Skeletal muscle satellite cell (primary cell): ENCODE measurements around the gene RIT1. TPM values are rescaled to one million over a fixed set of nuclear protein-coding genes. Genes with fewer than 3 reads are reported as not detected.

Experiments used
- H3K27me3 ChIP-seq: 2 replicates; pipeline ENCODE4 v1.7.0; 2013; ENCODE audit warnings: low read length; ENCODE audit not compliant: control insufficient read depth, insufficient read depth
- H3K36me3 ChIP-seq: 2 replicates; pipeline ENCODE4 v1.7.0; 2013; ENCODE audit warnings: mild to moderate bottlenecking, control low read depth, low read length; ENCODE audit not compliant: insufficient read depth
- H3K4me1 ChIP-seq: 2 replicates; pipeline ENCODE4 v1.7.0; 2013; ENCODE audit warnings: low read length; ENCODE audit not compliant: control insufficient read depth, insufficient read depth
- H3K4me2 ChIP-seq: 2 replicates; pipeline ENCODE4 v1.7.0; 2013; ENCODE audit warnings: mild to moderate bottlenecking, low read length
- H3K4me3 ChIP-seq: 2 replicates; pipeline ENCODE4 v1.7.0; 2013; ENCODE audit warnings: low read length
- H3K9ac ChIP-seq: 2 replicates; pipeline ENCODE4 v1.7.0; 2013; ENCODE audit warnings: mild to moderate bottlenecking, low read depth, low read length, moderate library complexity
- H3K9me3 ChIP-seq: replicated peaks from 2 replicates; pipeline ENCODE4 v1.7.0; 2013; ENCODE audit warnings: mild to moderate bottlenecking, control low read depth, low read length
- total RNA-seq: library from RNA; depleted of rRNA; stranded (reverse); fragments of >200 nt; gene quantifications from 2 replicates; pipeline ENCODE4 v1.2.3, GENCODE V29; 2012; rRNA removed

Gene RIT1, protein sequence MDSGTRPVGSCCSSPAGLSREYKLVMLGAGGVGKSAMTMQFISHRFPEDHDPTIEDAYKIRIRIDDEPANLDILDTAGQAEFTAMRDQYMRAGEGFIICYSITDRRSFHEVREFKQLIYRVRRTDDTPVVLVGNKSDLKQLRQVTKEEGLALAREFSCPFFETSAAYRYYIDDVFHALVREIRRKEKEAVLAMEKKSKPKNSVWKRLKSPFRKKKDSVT
- 18.3 and 19.9 TPM in 2 replicates for total RNA-seq

DNA sequence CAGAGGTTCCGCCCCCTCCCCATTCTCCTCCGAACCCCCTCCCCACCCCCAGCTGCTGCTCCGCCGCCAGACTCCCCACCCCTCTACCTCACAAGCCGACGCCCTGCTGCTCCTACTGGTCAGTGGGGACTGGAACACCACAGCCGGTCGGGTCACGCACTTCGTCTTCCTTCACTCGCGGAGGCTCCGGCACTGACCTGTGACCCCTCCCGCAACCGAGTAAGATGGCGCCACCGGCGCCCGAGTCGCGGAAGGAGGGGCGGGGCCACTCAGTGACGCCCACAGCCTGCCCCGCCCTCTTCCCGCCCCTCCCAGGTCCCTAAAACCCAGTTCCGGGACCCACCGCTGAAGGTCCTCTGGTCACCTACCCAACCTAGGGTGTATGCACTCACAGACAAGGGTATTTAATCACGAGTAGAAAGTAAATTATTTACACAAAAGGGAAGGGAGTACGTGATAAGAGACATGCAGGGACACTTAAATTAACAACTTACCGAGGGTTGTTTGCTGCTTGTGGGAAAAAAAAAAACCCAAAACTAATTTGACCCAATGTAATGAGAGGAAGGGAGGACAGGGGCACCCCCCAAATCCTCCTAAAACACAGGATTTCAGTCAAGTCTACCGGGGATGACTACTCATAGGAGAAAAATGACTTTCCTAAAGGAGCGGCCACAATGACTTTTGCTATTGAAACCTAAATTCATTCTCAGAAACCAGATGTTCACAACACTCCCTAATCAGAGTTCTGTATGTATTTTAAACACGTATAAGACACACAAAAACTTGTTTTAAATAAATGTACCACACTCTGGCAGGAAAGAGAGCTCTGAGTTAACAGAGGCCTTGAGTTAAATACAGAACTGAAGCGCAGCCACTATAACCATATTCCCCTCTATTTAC lies at the start of gene RIT1:
Gene RIT1, minus strand, starts transcription at position 194 of the 900 bp plus-strand sequence. CDS start 588 bp downstream, outside the sequence.
- peaks cover 16% of the 10 kb centered on the region for H3K4me1 ChIP-seq
- peak within 1 kb of the TSS; percentile 89 for H3K9ac ChIP-seq
- no peaks in the 10 kb centered on the region for H3K27me3 ChIP-seq
- H3K4me3 ChIP-seq, result peak within 1 kb of the TSS; percentile 83
- peak within 1 kb of the TSS; percentile 90 for H3K4me2 ChIP-seq
- H3K36me3 ChIP-seq, result peaks cover 66% of the 10 kb centered on the region
- H3K9me3 ChIP-seq, result no peaks in the 10 kb centered on the region

DNA sequence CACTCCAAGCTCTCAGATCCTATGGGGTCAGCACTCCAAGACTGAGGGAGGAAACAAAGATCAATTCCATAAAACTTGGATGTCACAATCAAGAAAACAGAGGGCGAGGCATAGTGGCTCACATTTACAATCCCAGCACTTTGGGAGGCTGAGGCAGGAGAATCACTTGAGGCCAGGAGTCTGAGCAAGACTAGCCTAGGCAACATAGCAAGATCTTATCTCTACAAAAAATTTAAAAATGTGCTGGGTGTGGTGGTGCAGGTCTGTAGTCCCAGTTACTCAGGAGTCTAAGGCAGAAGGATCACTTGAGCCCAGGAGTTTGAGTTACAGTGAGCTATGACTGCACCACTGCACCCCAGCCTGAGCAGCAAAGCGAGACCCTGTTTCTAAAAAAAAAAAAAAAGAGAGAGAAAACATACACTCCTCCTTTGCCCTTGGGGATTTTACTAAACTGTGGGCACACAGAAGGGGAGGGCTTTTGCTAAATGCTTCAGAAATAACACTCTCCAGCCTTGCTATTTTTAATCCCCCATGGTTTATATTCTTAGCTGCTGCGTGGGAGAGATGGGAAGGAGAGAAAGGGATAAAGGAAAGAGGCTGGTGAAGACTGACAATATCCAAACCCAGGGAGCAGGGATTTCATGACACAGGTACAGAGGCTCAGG lies 49.1 kb upstream of the RIT1 start:
- Histone ChIP-seq H3K9me3 (no peaks in the 10 kb centered on the region), H3K4me1 (peaks cover 26% of the 10 kb centered on the region), H3K36me3 (peaks cover 80% of the 10 kb centered on the region), H3K27me3 (no peaks in the 10 kb centered on the region), H3K4me3 (no peak overlapping the region), H3K9ac (peak overlapping the region; percentile 41), H3K4me2 (no peak overlapping the region)

DNA sequence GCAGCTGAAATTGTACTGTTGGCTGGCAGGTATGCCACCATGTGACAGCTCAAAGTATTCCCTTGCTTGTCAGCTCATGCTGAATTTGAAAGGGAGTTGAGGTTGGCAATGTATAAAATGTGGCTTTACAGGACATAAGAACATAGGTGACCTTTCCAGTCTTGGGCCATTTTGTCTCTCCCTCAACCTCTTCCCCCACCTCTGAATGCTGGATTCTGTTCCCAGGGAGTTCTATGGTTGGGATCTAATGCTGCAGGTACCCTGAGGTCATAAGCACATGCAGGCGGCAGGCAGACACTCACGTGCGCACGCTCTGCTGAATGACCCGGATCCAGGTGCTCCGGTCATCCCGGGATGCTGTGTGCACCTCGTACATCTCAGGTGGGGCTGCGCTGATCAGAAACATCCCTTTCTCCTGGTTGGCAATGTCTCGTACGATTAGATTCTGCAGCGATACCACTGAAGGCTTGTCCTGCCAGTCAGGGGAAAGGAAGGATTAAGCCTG lies 46.3 kb upstream of the RIT1 start:
- no peaks in the 10 kb centered on the region for H3K9me3 ChIP-seq
- H3K36me3 ChIP-seq, result peaks cover 85% of the 10 kb centered on the region
- no peak overlapping the region for H3K9ac ChIP-seq
- H3K27me3 ChIP-seq, result no peaks in the 10 kb centered on the region
- H3K4me2 ChIP-seq, result no peak overlapping the region
- H3K4me3 ChIP-seq, result no peak overlapping the region
- H3K4me1 ChIP-seq, result peaks cover 19% of the 10 kb centered on the region

DNA sequence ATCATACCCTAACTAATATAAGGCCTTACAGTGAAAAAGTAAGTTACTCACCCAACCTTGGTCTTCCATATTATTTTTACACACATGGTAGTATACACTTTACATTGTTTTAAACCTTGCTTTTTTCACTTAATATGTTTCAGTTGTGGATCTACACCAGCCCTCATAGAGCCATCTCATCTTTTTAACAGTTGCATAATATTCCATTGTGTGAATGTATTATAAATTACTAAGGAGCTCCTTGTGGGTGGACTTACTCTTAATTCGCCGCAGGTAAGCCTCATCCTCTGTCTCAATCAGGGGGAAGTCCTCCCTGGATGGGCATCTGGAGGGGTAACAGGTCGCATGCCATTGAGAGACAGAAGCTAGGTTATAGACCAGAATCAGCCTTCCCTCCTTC lies 43.5 kb upstream of the RIT1 start:
- Histone ChIP-seq H3K27me3 (no peaks in the 10 kb centered on the region), H3K4me2 (no peak overlapping the region), H3K4me3 (no peak overlapping the region), H3K9ac (no peak overlapping the region), H3K9me3 (no peaks in the 10 kb centered on the region), H3K4me1 (no peaks in the 10 kb centered on the region), H3K36me3 (peaks cover 87% of the 10 kb centered on the region)

DNA sequence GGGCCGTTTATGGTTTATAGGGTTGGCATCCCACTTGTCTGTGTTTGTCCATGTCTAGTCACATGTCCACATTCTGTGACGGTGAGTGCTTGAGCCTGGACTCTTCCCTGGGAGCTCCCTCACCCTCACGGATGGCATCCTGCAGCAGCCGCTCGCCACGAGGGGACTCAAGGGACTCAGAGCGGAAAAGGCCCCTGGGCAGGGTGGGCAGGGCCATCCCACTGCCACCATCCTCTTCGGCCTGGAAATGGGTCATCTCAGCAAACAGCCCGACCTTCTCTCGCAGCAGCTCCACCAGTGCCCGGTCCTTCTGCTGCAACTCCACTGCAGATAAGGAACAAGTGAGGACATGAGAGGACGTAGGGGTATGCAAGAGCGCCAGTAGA lies 41.3 kb upstream of the RIT1 start:
- Histone ChIP-seq H3K36me3 (peaks cover 87% of the 10 kb centered on the region), H3K9ac (no peak overlapping the region), H3K4me1 (no peaks in the 10 kb centered on the region), H3K4me3 (no peak overlapping the region), H3K27me3 (no peaks in the 10 kb centered on the region), H3K9me3 (no peaks in the 10 kb centered on the region), H3K4me2 (no peak overlapping the region)

DNA sequence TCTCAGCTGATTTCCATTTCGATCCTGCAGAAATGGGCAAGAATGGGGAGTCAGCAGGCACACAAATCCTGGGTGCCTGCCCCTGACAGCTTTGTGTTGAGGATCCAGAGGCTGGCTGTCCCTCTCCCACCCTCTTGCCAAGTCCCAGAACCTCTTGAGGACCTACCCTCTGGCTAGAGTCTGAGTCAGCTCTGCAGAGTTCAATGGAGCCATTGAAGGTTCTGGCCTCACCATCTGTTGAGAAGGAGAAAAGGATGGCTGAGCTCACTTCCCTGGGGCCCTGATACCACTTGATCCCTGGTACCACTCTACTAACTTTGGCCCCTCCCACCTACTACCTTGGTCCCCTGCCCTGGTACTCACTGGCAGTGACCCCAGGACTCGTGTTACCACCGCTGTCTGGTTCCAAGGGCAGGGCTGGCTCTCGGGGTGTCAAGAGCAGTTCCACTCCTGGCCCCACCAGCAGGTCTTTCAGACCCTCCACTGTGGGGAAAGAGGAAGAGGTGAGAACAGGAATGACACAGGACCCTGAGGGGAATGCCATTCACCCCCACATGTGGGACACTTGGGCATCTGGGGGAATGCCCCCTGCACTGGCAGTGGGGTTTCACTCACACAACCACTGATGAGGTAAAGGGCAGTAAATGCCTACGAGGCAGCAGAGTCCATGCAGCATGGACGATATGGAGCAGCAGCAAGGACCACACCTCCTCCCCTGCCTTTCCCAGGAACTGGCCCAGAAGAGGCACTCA lies 40.8 kb upstream of the RIT1 start:
- Histone ChIP-seq H3K4me1 (no peaks in the 10 kb centered on the region), H3K4me3 (no peak overlapping the region), H3K36me3 (peaks cover 87% of the 10 kb centered on the region), H3K9ac (no peak overlapping the region), H3K9me3 (no peaks in the 10 kb centered on the region), H3K27me3 (no peaks in the 10 kb centered on the region), H3K4me2 (no peak overlapping the region)

DNA sequence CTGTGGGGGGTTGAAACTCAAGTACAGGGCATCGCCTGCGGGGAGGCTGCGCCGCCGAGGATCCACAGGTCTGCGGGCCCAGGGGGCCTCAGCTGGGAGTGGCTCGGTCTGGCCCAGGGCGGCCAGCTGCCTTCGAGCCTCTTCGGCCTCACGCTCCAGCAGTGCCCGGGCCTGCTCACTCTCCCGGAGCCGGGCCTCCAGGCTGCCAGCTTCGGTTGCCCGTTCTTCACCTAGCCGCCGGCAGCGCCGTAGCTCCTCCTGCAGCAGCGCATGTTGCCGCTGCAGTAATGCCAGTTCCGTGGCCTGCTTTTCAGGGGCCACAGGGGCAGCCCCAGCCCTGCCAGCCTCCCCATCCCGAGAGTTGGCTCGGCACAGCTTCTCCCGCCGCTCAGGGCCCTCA lies 39.7 kb upstream of the RIT1 start:
- Histone ChIP-seq H3K9me3 (no peaks in the 10 kb centered on the region), H3K27me3 (no peaks in the 10 kb centered on the region), H3K4me3 (no peak overlapping the region), H3K4me1 (no peaks in the 10 kb centered on the region), H3K9ac (no peak overlapping the region), H3K36me3 (peaks cover 87% of the 10 kb centered on the region), H3K4me2 (no peak overlapping the region)

DNA sequence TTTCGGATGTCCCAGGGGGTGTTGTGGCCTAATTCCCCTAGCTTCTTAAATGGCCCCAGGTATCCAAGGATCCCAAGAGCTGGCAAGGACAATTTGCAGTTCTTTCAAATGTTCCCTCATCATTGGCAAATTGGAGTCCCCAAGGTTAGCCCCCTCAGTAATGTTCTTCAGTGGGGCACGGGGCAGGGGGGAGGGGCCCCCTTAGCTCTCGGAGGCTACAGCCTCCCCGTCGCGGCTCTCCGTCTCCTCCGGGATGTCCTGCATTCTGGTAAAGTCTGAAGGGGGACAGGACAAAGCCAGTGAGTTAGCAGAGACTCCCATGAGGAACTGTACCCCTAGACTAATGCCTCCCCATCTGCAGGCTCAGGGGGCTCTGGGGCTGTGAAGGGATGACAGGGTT lies 36.6 kb upstream of the RIT1 start:
- H3K27me3 ChIP-seq, result no peaks in the 10 kb centered on the region
- no peak overlapping the region for H3K4me2 ChIP-seq
- H3K4me1 ChIP-seq, result no peaks in the 10 kb centered on the region
- no peaks in the 10 kb centered on the region for H3K9me3 ChIP-seq
- no peak overlapping the region for H3K9ac ChIP-seq
- peaks cover 67% of the 10 kb centered on the region for H3K36me3 ChIP-seq
- no peak overlapping the region for H3K4me3 ChIP-seq

DNA sequence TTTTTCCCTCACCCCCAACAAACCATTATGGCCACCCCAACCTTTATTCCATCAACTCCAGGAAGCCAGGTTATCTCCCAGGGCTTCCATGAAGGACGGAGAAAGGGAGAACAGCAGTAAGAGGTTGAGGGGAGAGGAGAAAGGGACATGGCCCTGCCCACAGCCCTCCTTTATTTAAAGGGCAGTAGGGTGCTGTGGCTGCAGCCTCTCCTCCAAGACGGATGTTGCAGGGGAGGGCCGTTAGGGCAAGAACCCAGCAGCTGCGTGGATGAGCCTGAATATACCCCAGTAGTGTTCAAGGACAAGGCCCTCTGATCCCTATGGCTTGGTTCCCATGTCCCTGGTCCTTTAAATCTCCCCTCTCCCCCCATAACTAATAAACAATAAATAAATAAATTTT lies 36.1 kb upstream of the RIT1 start:
- no peaks in the 10 kb centered on the region for H3K9me3 ChIP-seq
- no peak overlapping the region for H3K9ac ChIP-seq
- H3K27me3 ChIP-seq, result no peaks in the 10 kb centered on the region
- no peak overlapping the region for H3K4me2 ChIP-seq
- H3K4me3 ChIP-seq, result no peak overlapping the region
- peaks cover 2% of the 10 kb centered on the region for H3K4me1 ChIP-seq
- peaks cover 62% of the 10 kb centered on the region for H3K36me3 ChIP-seq

DNA sequence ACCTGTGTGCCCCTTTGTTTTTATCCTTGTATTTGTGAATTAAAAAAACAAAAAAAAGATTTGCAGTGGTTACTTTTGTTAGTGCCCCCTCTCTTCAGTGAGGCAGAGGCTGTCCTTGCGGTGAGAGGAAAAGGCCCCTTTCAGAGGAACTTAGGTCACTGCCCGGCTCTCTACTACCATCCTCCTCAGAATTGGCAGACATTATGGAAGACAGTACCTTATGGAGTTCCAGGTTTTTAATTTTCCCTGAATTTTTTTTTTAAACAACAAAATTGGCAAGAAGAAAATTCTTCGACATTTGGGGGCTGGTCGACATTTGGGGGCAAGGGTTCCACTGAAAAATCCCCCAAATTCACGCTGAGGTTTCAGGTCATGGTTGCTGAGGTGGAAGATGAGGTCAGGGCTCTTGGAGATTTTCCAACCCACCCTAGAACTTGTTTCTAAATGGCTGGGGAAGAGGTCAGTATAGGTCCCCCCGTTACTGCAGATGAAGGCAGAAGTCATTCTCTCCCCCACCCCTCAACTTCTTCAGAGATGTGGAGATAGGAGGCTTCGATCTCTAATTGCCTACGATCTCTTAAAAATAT lies 35.6 kb upstream of the RIT1 start:
- no peak overlapping the region for H3K4me2 ChIP-seq
- H3K9ac ChIP-seq, result no peak overlapping the region
- no peak overlapping the region for H3K4me3 ChIP-seq
- H3K4me1 ChIP-seq, result peaks cover 7% of the 10 kb centered on the region
- no peaks in the 10 kb centered on the region for H3K27me3 ChIP-seq
- H3K9me3 ChIP-seq, result no peaks in the 10 kb centered on the region
- H3K36me3 ChIP-seq, result peaks cover 56% of the 10 kb centered on the region

DNA sequence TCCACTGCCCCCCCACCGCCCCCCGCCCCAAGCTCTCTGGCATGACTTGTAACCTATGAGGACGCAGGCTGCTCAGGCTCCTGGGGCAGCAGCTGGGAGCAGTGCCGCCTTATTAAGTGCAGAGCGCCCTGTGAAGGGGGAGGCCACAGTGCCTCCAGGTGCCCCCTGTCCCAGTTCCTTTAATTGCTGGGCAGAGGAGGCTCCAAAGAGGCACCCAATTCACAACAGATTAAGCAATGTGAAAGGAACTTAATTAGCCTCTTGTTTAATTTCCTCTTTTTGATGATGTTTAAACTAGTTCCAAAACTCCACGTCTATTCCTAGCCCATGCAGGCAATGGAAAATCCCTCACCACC lies 33.3 kb upstream of the RIT1 start:
- Histone ChIP-seq H3K9me3 (no peaks in the 10 kb centered on the region), H3K4me1 (peaks cover 23% of the 10 kb centered on the region), H3K4me3 (no peak overlapping the region), H3K4me2 (no peak overlapping the region), H3K9ac (no peak overlapping the region), H3K27me3 (no peaks in the 10 kb centered on the region), H3K36me3 (peaks cover 37% of the 10 kb centered on the region)
